ENCODE data around the gene MICAL2. TPM values are rescaled to one million over a fixed set of nuclear protein-coding genes. Genes with fewer than 3 reads are reported as not detected.
"Not testable (repeated sequence)": the region's sequence is repeated elsewhere in the genome, so short reads cannot be mapped to it uniquely, and the experiment has no call there.

MICAL2 gene
- total and polyA plus RNA-seq, 3 experiments from 2014 or later: 32.4 to 147 (median 146) TPM

GRCh38 chr11:12146678-12147077, 36.3 kb downstream of the MICAL2 start:
- H3K4me1 Mint-ChIP-seq: peaks cover 29 to 73% (median 33%) of the 10 kb centered on the region in 3 donors
- H3K4me3 Mint-ChIP-seq; H3K9me3 Mint-ChIP-seq; DNase-seq; H3K27me3 Mint-ChIP-seq; H3K9me3 ChIP-seq (ENCODE audit: low read length); CTCF ChIA-PET; H3K36me3 Mint-ChIP-seq; H3K27ac Mint-ChIP-seq; POLR2A ChIA-PET; H3K36me3 ChIP-seq (ENCODE audit: insufficient read depth, low read length); H3K4me3 ChIP-seq (ENCODE audit: low read length); H3K27ac ChIP-seq (ENCODE audit: low read depth, low read length); H3K27me3 ChIP-seq (ENCODE audit: insufficient read depth, low read length, poor library complexity, severe bottlenecking): not testable (repeated sequence)
- peaks cover 31% of the 10 kb centered on the region for H3K4me1 ChIP-seq (ENCODE audit: insufficient read depth, low read length)

- H3K36me3 ChIP-seq (ENCODE audit: insufficient read depth, low read length): no peaks in the 10 kb centered on the region
- Mint-ChIP-seq H3K4me3 (no peak overlapping the region), H3K27me3 (no peaks in the 10 kb centered on the region), H3K27ac (peak overlapping the region in 2 of 8 donors; percentile 26 to 47), H3K9me3 (no peaks in the 10 kb centered on the region), H3K4me1 (peaks cover 29 to 67% (median 33%) of the 10 kb centered on the region in 3 donors), H3K36me3 (peaks cover 0 to 5% (median 3%) of the 10 kb centered on the region in 3 donors)
- ChIA-PET POLR2A (interaction anchor here (0.9 kb wide), 1 partner anchor 8 kb away, joined by 3 read pairs; no protein-coding TSS in a partner anchor), CTCF (interaction anchor here (1.2 to 1.4 kb wide), 2 partner anchors 17 to 134 kb away, joined by 3 to 4 read pairs; no protein-coding TSS in a partner anchor)
- H3K4me1 ChIP-seq (ENCODE audit: insufficient read depth, low read length): peaks cover 23% of the 10 kb centered on the region
- no peaks in the 10 kb centered on the region for H3K9me3 ChIP-seq (ENCODE audit: low read length)
- H3K27ac ChIP-seq (ENCODE audit: low read depth, low read length): no peak overlapping the region
- no peak overlapping the region for H3K4me3 ChIP-seq (ENCODE audit: low read length)
- no peak for DNase-seq
- H3K27me3 ChIP-seq (ENCODE audit: insufficient read depth, low read length, poor library complexity, severe bottlenecking): no peaks in the 10 kb centered on the region
Observed at GRCh38 chr11:12147827-12148226, 37.4 kb downstream of the MICAL2 start.

- no peaks in the 10 kb centered on the region for H3K9me3 ChIP-seq (ENCODE audit: low read length)
- POLR2A ChIA-PET: no interaction called here
- no peak overlapping the region for H3K4me3 Mint-ChIP-seq
- H3K9me3 Mint-ChIP-seq: no peaks in the 10 kb centered on the region
- DNase-seq: no peak
- no peak overlapping the region for H3K4me3 ChIP-seq (ENCODE audit: low read length)
- CTCF ChIA-PET: interaction anchor here (1.2 to 1.4 kb wide), 2 partner anchors 16 to 133 kb away, joined by 3 to 4 read pairs; no protein-coding TSS in a partner anchor
- no peaks in the 10 kb centered on the region for H3K27me3 Mint-ChIP-seq
- peak overlapping the region in 4 of 8 donors; percentile 5 to 71 (median 38) for H3K27ac Mint-ChIP-seq
- H3K36me3 Mint-ChIP-seq: peaks cover 0 to 5% (median 3%) of the 10 kb centered on the region in 3 donors
- no peaks in the 10 kb centered on the region for H3K36me3 ChIP-seq (ENCODE audit: insufficient read depth, low read length)
- H3K4me1 Mint-ChIP-seq: peaks cover 26 to 61% (median 27%) of the 10 kb centered on the region in 3 donors
- H3K27me3 ChIP-seq (ENCODE audit: insufficient read depth, low read length, poor library complexity, severe bottlenecking): no peaks in the 10 kb centered on the region
- peaks cover 16% of the 10 kb centered on the region for H3K4me1 ChIP-seq (ENCODE audit: insufficient read depth, low read length)
- H3K27ac ChIP-seq (ENCODE audit: low read depth, low read length): no peak overlapping the region
Observed at GRCh38 chr11:12148466-12148865, 38.1 kb downstream of the MICAL2 start.

GRCh38 chr11:12148882-12149281, 38.5 kb downstream of the MICAL2 start:
- peaks cover 2 to 6% (median 3%) of the 10 kb centered on the region in 3 donors for H3K36me3 Mint-ChIP-seq

GRCh38 chr11:12149672-12150225, 39.4 kb downstream of the MICAL2 start:
- Mint-ChIP-seq H3K27me3 (no peaks in the 10 kb centered on the region), H3K4me1 (peaks cover 15 to 48% (median 17%) of the 10 kb centered on the region in 3 donors), H3K27ac (peak overlapping the region in 3 of 8 donors; percentile 30 to 91 (median 38)), H3K9me3 (no peaks in the 10 kb centered on the region), H3K36me3 (peaks cover 2 to 7% (median 3%) of the 10 kb centered on the region in 3 donors), H3K4me3 (no peak overlapping the region)
- no peak for DNase-seq
- ChIA-PET POLR2A (no interaction called here), CTCF (no interaction called here)
- H3K27ac ChIP-seq (ENCODE audit: low read depth, low read length): peak overlapping the region; percentile 2
- no peak overlapping the region for H3K4me3 ChIP-seq (ENCODE audit: low read length)
- no peaks in the 10 kb centered on the region for H3K36me3 ChIP-seq (ENCODE audit: insufficient read depth, low read length)
- H3K27me3 ChIP-seq (ENCODE audit: insufficient read depth, low read length, poor library complexity, severe bottlenecking): no peaks in the 10 kb centered on the region
- H3K9me3 ChIP-seq (ENCODE audit: low read length): no peaks in the 10 kb centered on the region
- H3K4me1 ChIP-seq (ENCODE audit: insufficient read depth, low read length): peaks cover 4% of the 10 kb centered on the region

More at GRCh38 chr11:12148882-12149281, 38.5 kb downstream of the MICAL2 start:
- H3K9me3 Mint-ChIP-seq: no peaks in the 10 kb centered on the region
- no peaks in the 10 kb centered on the region for H3K27me3 ChIP-seq (ENCODE audit: insufficient read depth, low read length, poor library complexity, severe bottlenecking)
- H3K4me3 Mint-ChIP-seq: no peak overlapping the region
- peak overlapping the region in 1 of 8 donors; percentile 67 for H3K27ac Mint-ChIP-seq
- ChIA-PET POLR2A (no interaction called here), CTCF (interaction anchor here (1.2 kb wide), 1 partner anchor 132 kb away, joined by 4 read pairs; no protein-coding TSS in a partner anchor)
- H3K4me3 ChIP-seq (ENCODE audit: low read length): no peak overlapping the region
- peaks cover 12% of the 10 kb centered on the region for H3K4me1 ChIP-seq (ENCODE audit: insufficient read depth, low read length)
- no peaks in the 10 kb centered on the region for H3K9me3 ChIP-seq (ENCODE audit: low read length)
- H3K4me1 Mint-ChIP-seq: peaks cover 23 to 56% (median 25%) of the 10 kb centered on the region in 3 donors
- H3K27ac ChIP-seq (ENCODE audit: low read depth, low read length): peak overlapping the region; percentile 32
- no peaks in the 10 kb centered on the region for H3K27me3 Mint-ChIP-seq
- no peak for DNase-seq
- H3K36me3 ChIP-seq (ENCODE audit: insufficient read depth, low read length): no peaks in the 10 kb centered on the region

GRCh38 chr11:12150831-12151382, 40.5 kb downstream of the MICAL2 start:
- H3K9me3 Mint-ChIP-seq: no peaks in the 10 kb centered on the region
- CTCF ChIA-PET: interaction anchor here (1.3 to 1.8 kb wide), 2 partner anchors 17 to 85 kb away, joined by 3 to 5 read pairs; no protein-coding TSS in a partner anchor
- no peaks in the 10 kb centered on the region for H3K36me3 ChIP-seq (ENCODE audit: insufficient read depth, low read length)
- no peaks in the 10 kb centered on the region for H3K27me3 ChIP-seq (ENCODE audit: insufficient read depth, low read length, poor library complexity, severe bottlenecking)
- no peak overlapping the region for H3K27ac Mint-ChIP-seq
- no peak overlapping the region for H3K4me3 Mint-ChIP-seq
- H3K4me1 Mint-ChIP-seq: peaks cover 16 to 43% (median 21%) of the 10 kb centered on the region in 3 donors
- DNase-seq: no peak
- POLR2A ChIA-PET: interaction anchor here (0.6 kb wide), 1 partner anchor 74 kb away, joined by 3 read pairs; no protein-coding TSS in a partner anchor
- no peaks in the 10 kb centered on the region for H3K9me3 ChIP-seq (ENCODE audit: low read length)
- no peaks in the 10 kb centered on the region for H3K27me3 Mint-ChIP-seq
- H3K36me3 Mint-ChIP-seq: peaks cover 2 to 7% (median 3%) of the 10 kb centered on the region in 3 donors
- no peak overlapping the region for H3K27ac ChIP-seq (ENCODE audit: low read depth, low read length)
- no peak overlapping the region for H3K4me3 ChIP-seq (ENCODE audit: low read length)
- no peaks in the 10 kb centered on the region for H3K4me1 ChIP-seq (ENCODE audit: insufficient read depth, low read length)

GRCh38 chr11:12152321-12152720, 41.9 kb downstream of the MICAL2 start:
- no peak overlapping the region for H3K4me3 ChIP-seq (ENCODE audit: low read length)
- peak overlapping the region in 4 of 8 donors; percentile 24 to 81 (median 48) for H3K27ac Mint-ChIP-seq
- no peaks in the 10 kb centered on the region for H3K27me3 Mint-ChIP-seq
- H3K4me1 ChIP-seq (ENCODE audit: insufficient read depth, low read length): peaks cover 11% of the 10 kb centered on the region
- no peak overlapping the region for H3K27ac ChIP-seq (ENCODE audit: low read depth, low read length)
- H3K4me1 Mint-ChIP-seq: peaks cover 30 to 55% (median 32%) of the 10 kb centered on the region in 3 donors
- H3K27me3 ChIP-seq (ENCODE audit: insufficient read depth, low read length, poor library complexity, severe bottlenecking): no peaks in the 10 kb centered on the region
- ChIA-PET POLR2A (interaction anchor here (0.6 kb wide), 1 partner anchor 42 kb away, joined by 7 read pairs; no protein-coding TSS in a partner anchor), CTCF (interaction anchor here (1.8 kb wide), 1 partner anchor 18 kb away, joined by 5 read pairs; no protein-coding TSS in a partner anchor)
- H3K36me3 Mint-ChIP-seq: peaks cover 0 to 7% (median 2%) of the 10 kb centered on the region in 3 donors
- H3K9me3 ChIP-seq (ENCODE audit: low read length): no peaks in the 10 kb centered on the region
- no peaks in the 10 kb centered on the region for H3K9me3 Mint-ChIP-seq
- no peak for DNase-seq
- no peak overlapping the region for H3K4me3 Mint-ChIP-seq
- H3K36me3 ChIP-seq (ENCODE audit: insufficient read depth, low read length): no peaks in the 10 kb centered on the region
